Breast epithelium (tissue), 3 donors: Measurements from ENCODE around the gene CACHD1.

Experiments
- CTCF ChIP-seq, 3 donors: fragments of 450-650 bp; IDR thresholded peaks; one replicate each; pipeline ENCODE4 v1.5.1; 2016 to 2017; ENCODE audit warnings: antibody characterized with exemption in 3 of 3, mild to moderate bottlenecking in 3 of 3, moderate library complexity in 3 of 3
- POLR2A ChIP-seq: fragments of 450-650 bp; IDR thresholded peaks from one replicate; pipeline ENCODE4 v1.6.1; 2016; ENCODE audit warnings: antibody characterized with exemption, mild to moderate bottlenecking, moderate library complexity
- POLR2AphosphoS5 ChIP-seq, 3 donors: sonication (generic); formaldehyde crosslinking; IDR thresholded peaks; one replicate each; pipeline ENCODE4 v1.6.1; 2017; ENCODE audit warnings: antibody characterized with exemption in 3 of 3

GRCh38 chr1:64692911-64693310 lies 223.0 kb downstream of the CACHD1 start:
- no peak for TF ChIP-seq POLR2A
- TF ChIP-seq CTCF (IDR thresholded peaks at IDR 0.05), result no peak
- no peak for TF ChIP-seq POLR2AphosphoS5 (IDR thresholded peaks at IDR 0.05)
